Uterus (tissue), 4 donors: ENCODE measurements around the gene FOXM1. TPM values are rescaled to one million over a fixed set of nuclear protein-coding genes. Genes with fewer than 3 reads are reported as not detected.

Source experiments
- DNase-seq, 2 donors: peaks; one replicate each; pipeline ENCODE4 v3.0.0-alpha.2; 2019 to 2020
- H3K27ac ChIP-seq, 2 donors: fragments of 200-600 bp; sonication (generic); 1 replicate in 1 of 2; 2 replicates in 1 of 2; pipeline ENCODE4 v1.5.1; 2016 to 2018
- H3K27me3 ChIP-seq, 2 donors: fragments of 200-600 bp; sonication (generic); one replicate each; pipeline ENCODE4 v1.5.1; 2018 to 2019; ENCODE audit warnings: control low read depth in 1 of 2
- H3K36me3 ChIP-seq, 2 donors: fragments of 200-600 bp; sonication (generic); one replicate each; pipeline ENCODE4 v1.5.1; 2019; ENCODE audit warnings: control low read depth in 1 of 2
- H3K4me1 ChIP-seq, 2 donors: fragments of 200-600 bp; sonication (generic); one replicate each; pipeline ENCODE4 v1.5.1; 2018 to 2019; ENCODE audit warnings: control low read depth in 1 of 2
- H3K4me3 ChIP-seq, 2 donors: fragments of 200-600 bp; sonication (generic); 1 replicate in 1 of 2; 2 replicates in 1 of 2; pipeline ENCODE4 v1.5.1; 2018 to 2019; ENCODE audit warnings: mild to moderate bottlenecking in 1 of 2
- H3K9me3 ChIP-seq, 2 donors: fragments of 200-600 bp; sonication (generic); one replicate each; pipeline ENCODE4 v1.5.1; 2019; ENCODE audit warnings: control low read depth in 1 of 2
- POLR2A ChIP-seq, 2 donors: fragments of 450-650 bp; IDR thresholded peaks; one replicate each; pipeline ENCODE4 v1.6.1; 2016; ENCODE audit warnings: antibody characterized with exemption in 2 of 2, mild to moderate bottlenecking in 1 of 2, moderate library complexity in 1 of 2
- intact Hi-C: fragments of 100-400 bp; cut with DNase I; formaldehyde crosslinking; loops from one replicate; pipeline ENCODE4 v1.15.1; 2023; ENCODE audit warnings: low total_unique reads
- total RNA-seq, 4 donors: library from RNA; depleted of rRNA in 3 of 4; stranded (reverse); fragments of >200 nt in 3 of 4; gene quantifications; one replicate each; pipeline versions ENCODE4 v1.1.0 to v1.2.4, GENCODE V29; 2014 to 2023
- TF ChIP-seq, protein P1 (sequence below), 4 experiments: fragments of 200-600 bp in 2 of 4; fragments of 450-650 bp in 2 of 4; sonication (generic) in 2 of 4; IDR thresholded peaks; one replicate each; pipeline ENCODE4 v1.5.1; 2016 to 2019; ENCODE audit warnings: antibody characterized with exemption in 4 of 4, mild to moderate bottlenecking in 2 of 4, moderate library complexity in 1 of 4
- donor health status: DM: yes; HTN: yes; CAD: no.

The FOXM1 gene
- total RNA-seq, 4 donors from 2014 or later, result 9.6 TPM; not detected in 3

DNA sequence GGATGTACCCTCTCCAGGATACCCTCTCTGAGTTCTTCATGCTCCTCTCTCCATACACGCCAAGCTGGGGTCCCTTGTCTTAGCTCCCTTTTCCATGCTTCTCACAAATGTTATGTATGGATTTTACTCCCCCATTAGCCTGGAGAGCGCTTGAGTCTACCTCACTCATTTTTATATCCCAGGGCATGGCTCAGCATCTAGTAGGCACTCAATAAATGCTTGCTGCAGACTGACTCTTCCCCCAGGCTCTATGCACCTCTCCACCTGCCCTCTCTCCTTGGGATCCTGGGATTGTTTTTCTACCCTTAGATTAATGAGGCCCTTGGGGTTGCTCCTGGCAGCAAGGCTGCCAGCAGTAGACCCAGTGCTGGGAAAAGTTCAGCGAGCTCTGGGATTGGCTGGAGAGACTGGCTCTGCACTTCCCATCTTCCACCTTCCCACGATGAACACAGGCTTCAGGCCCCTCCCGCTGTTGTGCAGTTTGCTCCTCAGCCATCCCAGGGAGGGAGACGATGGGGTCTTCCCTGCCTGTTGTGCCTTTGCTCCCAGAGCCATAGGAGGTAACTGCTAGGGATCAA, 44.3 kb downstream of the FOXM1 start:
- DNase-seq, result no peak
- no peaks in the 10 kb centered on the region for H3K36me3 ChIP-seq
- peak overlapping the region; percentile 13 to 61 for H3K27ac ChIP-seq

GRCh38 chr12:2829275-2829674, 47.7 kb downstream of the FOXM1 start:
- no peaks in the 10 kb centered on the region for H3K27me3 ChIP-seq

More for the DNA sequence above, 44.3 kb downstream of the FOXM1 start:
- Histone ChIP-seq H3K4me3 (no peak overlapping the region), H3K27me3 (no peaks in the 10 kb centered on the region), H3K4me1 (peaks cover 0 to 8% of the 10 kb centered on the region in 2 donors), H3K9me3 (no peaks in the 10 kb centered on the region)
- intact Hi-C loops, result no loop called here
- TF ChIP-seq, protein P1, sequence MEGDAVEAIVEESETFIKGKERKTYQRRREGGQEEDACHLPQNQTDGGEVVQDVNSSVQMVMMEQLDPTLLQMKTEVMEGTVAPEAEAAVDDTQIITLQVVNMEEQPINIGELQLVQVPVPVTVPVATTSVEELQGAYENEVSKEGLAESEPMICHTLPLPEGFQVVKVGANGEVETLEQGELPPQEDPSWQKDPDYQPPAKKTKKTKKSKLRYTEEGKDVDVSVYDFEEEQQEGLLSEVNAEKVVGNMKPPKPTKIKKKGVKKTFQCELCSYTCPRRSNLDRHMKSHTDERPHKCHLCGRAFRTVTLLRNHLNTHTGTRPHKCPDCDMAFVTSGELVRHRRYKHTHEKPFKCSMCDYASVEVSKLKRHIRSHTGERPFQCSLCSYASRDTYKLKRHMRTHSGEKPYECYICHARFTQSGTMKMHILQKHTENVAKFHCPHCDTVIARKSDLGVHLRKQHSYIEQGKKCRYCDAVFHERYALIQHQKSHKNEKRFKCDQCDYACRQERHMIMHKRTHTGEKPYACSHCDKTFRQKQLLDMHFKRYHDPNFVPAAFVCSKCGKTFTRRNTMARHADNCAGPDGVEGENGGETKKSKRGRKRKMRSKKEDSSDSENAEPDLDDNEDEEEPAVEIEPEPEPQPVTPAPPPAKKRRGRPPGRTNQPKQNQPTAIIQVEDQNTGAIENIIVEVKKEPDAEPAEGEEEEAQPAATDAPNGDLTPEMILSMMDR (IDR thresholded peaks at IDR 0.05), result no peak
- TF ChIP-seq POLR2A (IDR thresholded peaks at IDR 0.05), result no peak

DNA sequence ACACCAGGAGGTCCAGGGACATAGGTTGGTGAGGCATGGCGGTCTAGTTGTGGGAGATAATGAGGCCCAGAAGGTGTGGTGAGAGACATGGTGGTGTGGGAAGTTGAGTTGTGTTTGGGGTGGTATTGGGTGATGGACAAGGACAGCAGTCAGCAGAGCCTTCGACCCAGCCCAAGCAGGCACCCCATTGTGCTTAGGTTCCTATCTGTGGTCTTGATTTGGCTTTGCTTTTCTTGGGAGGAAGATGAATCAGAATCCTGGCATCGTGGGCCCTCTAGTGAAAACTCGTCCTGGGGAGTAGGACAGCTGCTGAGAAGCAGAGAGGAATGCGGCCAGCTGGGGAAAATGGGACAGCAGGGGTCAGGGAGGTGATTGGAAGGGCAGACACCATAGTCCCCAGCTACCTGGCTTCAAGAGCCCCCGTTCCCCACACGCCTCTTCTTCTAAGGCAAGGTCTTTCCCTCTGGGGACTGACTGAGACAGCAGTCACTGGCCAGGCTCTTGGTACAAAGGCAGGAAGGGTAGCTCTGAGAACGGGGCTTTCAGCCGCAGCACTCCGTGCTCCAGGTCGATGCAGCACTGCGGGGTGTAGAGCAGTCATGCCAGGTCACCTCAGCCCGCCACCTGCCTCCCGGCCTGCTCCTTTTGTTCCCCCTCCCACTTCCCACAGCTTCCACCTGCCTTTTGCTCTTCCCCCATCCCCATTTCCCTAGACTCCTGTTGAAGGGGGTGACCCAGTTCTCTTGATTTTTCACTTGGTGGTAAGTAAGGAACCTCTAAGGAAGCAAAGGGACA, 50.1 kb downstream of the FOXM1 start:
- Histone ChIP-seq H3K36me3 (no peaks in the 10 kb centered on the region), H3K27ac (no peak overlapping the region), H3K9me3 (no peaks in the 10 kb centered on the region), H3K4me3 (no peak overlapping the region), H3K27me3 (no peaks in the 10 kb centered on the region), H3K4me1 (no peaks in the 10 kb centered on the region)
- intact Hi-C loops, result no loop called here
- no peak for DNase-seq
- TF ChIP-seq POLR2A (IDR thresholded peaks at IDR 0.05), result no peak
- TF ChIP-seq, protein P1 (IDR thresholded peaks at IDR 0.05), result no peak

More at GRCh38 chr12:2829275-2829674, 47.7 kb downstream of the FOXM1 start:
- no peak overlapping the region for H3K27ac ChIP-seq
- no peak for DNase-seq
- TF ChIP-seq, protein P1 (IDR thresholded peaks at IDR 0.05), result no peak
- TF ChIP-seq POLR2A (IDR thresholded peaks at IDR 0.05), result no peak
- peaks cover 0 to under 1% of the 10 kb centered on the region in 2 donors for H3K4me1 ChIP-seq
- intact Hi-C loops, result no loop called here
- H3K36me3 ChIP-seq, result no peaks in the 10 kb centered on the region
- H3K9me3 ChIP-seq, result no peaks in the 10 kb centered on the region
- no peak overlapping the region for H3K4me3 ChIP-seq

DNA sequence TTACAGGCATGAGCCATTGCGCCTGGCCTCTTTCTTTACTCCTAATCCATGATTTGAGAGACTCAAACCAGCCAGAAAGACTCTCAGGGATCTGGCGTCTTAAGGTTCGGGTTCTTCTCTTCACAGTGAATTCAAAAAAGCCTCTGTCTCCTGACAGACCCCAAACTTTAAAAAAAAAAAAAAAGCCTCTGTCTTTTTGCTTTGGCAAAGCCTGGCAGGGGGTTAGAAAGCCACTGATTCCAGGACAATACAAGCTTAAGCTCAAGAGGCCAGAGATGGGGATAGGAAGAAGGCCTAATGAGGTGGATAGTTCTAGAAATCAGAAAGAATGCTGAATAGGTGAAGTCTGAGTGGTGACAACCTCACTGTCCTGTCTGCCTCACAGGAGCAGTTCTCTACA, 50.9 kb downstream of the FOXM1 start:
- no peak overlapping the region for H3K27ac ChIP-seq
- H3K4me1 ChIP-seq, result no peaks in the 10 kb centered on the region
- DNase-seq, result no peak
- intact Hi-C loops, result no loop called here
- H3K9me3 ChIP-seq, result no peaks in the 10 kb centered on the region
- TF ChIP-seq, protein P1 (IDR thresholded peaks at IDR 0.05), result no peak
- TF ChIP-seq POLR2A (IDR thresholded peaks at IDR 0.05), result no peak
- no peaks in the 10 kb centered on the region for H3K36me3 ChIP-seq
- no peak overlapping the region for H3K4me3 ChIP-seq
- no peaks in the 10 kb centered on the region for H3K27me3 ChIP-seq

DNA sequence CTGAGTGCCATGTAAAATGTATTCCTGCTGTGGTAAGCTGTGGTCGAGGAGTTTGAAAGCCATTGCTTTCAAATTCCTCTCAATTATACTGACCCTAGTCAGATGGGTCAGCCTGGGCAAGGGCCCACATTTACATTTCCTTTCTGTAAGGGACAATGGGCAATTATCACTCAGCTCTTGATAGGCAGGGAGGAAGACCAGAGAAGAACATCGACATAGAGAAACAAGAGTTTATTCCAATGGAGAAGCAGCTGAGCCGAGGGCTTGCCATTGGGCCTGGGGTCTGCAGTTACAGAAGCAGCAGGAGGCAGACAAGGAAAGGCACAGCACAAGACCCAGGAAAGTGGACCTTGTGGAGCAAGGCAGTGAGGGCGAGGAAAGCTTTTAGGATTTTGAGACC, 51.8 kb downstream of the FOXM1 start:
- intact Hi-C loops, result no loop called here
- no peak for DNase-seq
- Histone ChIP-seq H3K36me3 (no peaks in the 10 kb centered on the region), H3K27me3 (no peaks in the 10 kb centered on the region), H3K4me3 (no peak overlapping the region), H3K27ac (peak overlapping the region in 1 of 2 donors; percentile 2), H3K4me1 (no peaks in the 10 kb centered on the region), H3K9me3 (no peaks in the 10 kb centered on the region)
- TF ChIP-seq, protein P1 (IDR thresholded peaks at IDR 0.05), result no peak
- TF ChIP-seq POLR2A (IDR thresholded peaks at IDR 0.05), result no peak
